ENCODE data around the gene SPI1.
"Not testable (repeated sequence)": the region's sequence is repeated elsewhere in the genome, so short reads cannot be mapped to it uniquely, and the experiment has no call there.

SPI1 gene

GRCh38 chr11:47337229-47337924, 41.0 kb downstream of the SPI1 start:
- no peak for DNase-seq

GRCh38 chr11:47336595-47336994, 41.8 kb downstream of the SPI1 start:
- DNase-seq = no peak

- DNase-seq = no peak
These were observed 42.6 kb downstream of the SPI1 start for GRCh38 chr11:47335733-47336132.

GRCh38 chr11:47334699-47335411, 43.5 kb downstream of the SPI1 start:
- not testable (repeated sequence) for DNase-seq

- no peak for DNase-seq
These were observed 44.4 kb downstream of the SPI1 start for GRCh38 chr11:47333886-47334443.

- DNase-seq = no peak
These were observed 44.9 kb downstream of the SPI1 start for GRCh38 chr11:47333526-47333845.

GRCh38 chr11:47332791-47333525, 45.4 kb downstream of the SPI1 start:
- DNase-seq = no peak

GRCh38 chr11:47332303-47332711, 46.0 kb downstream of the SPI1 start:
- DNase-seq = no peak

- DNase-seq = no peak
These were observed 46.7 kb downstream of the SPI1 start for GRCh38 chr11:47331454-47332302.

- DNase-seq = no peak
These were observed 48.1 kb downstream of the SPI1 start for GRCh38 chr11:47329987-47330931.

GRCh38 chr11:47329431-47329986, 48.8 kb downstream of the SPI1 start:
- no peak for DNase-seq

GRCh38 chr11:47328449-47329390, 49.6 kb downstream of the SPI1 start:
- DNase-seq = no peak

- DNase-seq = no peak
These were observed 50.4 kb downstream of the SPI1 start for GRCh38 chr11:47327949-47328348.

- DNase-seq = no peak
These were observed 51.3 kb downstream of the SPI1 start for GRCh38 chr11:47327025-47327424.

GRCh38 chr11:47326198-47326597, 52.1 kb downstream of the SPI1 start:
- no peak for DNase-seq

- DNase-seq = no peak
These were observed 52.9 kb downstream of the SPI1 start for GRCh38 chr11:47325271-47326041.

- DNase-seq = no peak
These were observed 53.8 kb downstream of the SPI1 start for GRCh38 chr11:47324520-47324919.

GRCh38 chr11:47318166-47318565, 60.2 kb downstream of the SPI1 start:
- no peak for DNase-seq
